ENCODE data around the gene CCDC178.

DNA sequence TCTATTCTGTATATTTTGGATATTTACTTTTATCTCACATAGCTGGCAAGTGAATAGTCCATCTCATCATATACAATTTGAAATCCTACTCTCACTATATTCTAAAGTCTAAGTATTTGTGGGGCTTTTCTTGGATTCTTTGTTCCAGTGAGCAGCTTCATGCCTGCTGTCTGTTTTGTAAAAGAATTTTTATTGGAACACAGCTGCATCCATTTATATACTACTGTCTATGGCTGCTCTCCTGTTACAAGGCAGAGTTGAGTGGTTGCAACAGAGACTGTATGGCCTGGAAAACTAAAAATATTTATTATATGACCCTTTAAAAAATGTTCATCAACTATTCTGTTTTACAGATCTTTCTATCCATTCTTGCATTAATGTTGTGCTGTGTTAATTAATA, 474.4 kb downstream of the CCDC178 start:
- no peak for TF ChIP-seq CTCF (IDR thresholded peaks at IDR 0.05; ENCODE audit: low read length)
- TF ChIP-seq EZH2 (IDR thresholded peaks at IDR 0.05; ENCODE audit: borderline replicate concordance, low read length) = no peak
